MCF 10A (cell line): Measurements from ENCODE around the gene RPS3. TPM values are rescaled to one million over a fixed set of nuclear protein-coding genes. Genes with fewer than 3 reads are reported as not detected.
A peak's percentile ranks its signal among the peaks of the same experiment; 100 is the strongest.

Source experiments
- BruUV-seq: library from RNA; stranded (reverse); fragments of 400-500 nt; replicated peaks from 2 replicates; lab custom pipeline; 2021; lab: Mats Ljungman, UMichigan
- CTCF ChIA-PET: fragments of 300-600 bp; sonication (Branson Sonifier 250); formaldehyde crosslinking; extraction: SDS; loops from one replicate; lab custom pipeline; 2021; ENCODE audit warnings: antibody characterized with exemption, inconsistent platforms; lab: Yijun Ruan, JAX
- POLR2A ChIA-PET: fragments of 300-600, 350-650 bp; sonication (Branson Sonifier 250); formaldehyde crosslinking; extraction: SDS; loops from one replicate; lab custom pipeline; 2020; ENCODE audit warnings: antibody characterized with exemption, inconsistent platforms; lab: Yijun Ruan, JAX
- DNase-seq: peaks from one replicate; pipeline ENCODE4 v3.0.0-alpha.2; 2018; ENCODE audit not compliant: unreplicated experiment
- H3K27ac Mint-ChIP-seq: one replicate; pipeline ENCODE4 v1.8.0; 2022; ENCODE audit warnings: mild to moderate bottlenecking, low read depth, mixed read lengths; ENCODE audit not compliant: unreplicated experiment
- H3K27me3 Mint-ChIP-seq: one replicate; pipeline ENCODE4 v1.8.0; 2022; ENCODE audit warnings: mixed read lengths; ENCODE audit not compliant: insufficient read depth, unreplicated experiment
- H3K36me3 Mint-ChIP-seq: one replicate; pipeline ENCODE4 v1.8.0; 2022; ENCODE audit warnings: mild to moderate bottlenecking, moderate library complexity, mixed read lengths; ENCODE audit not compliant: insufficient read depth, unreplicated experiment
- H3K4me1 Mint-ChIP-seq: one replicate; pipeline ENCODE4 v1.8.0; 2022; ENCODE audit warnings: mixed read lengths; ENCODE audit not compliant: insufficient read depth, unreplicated experiment
- H3K4me3 Mint-ChIP-seq: one replicate; pipeline ENCODE4 v1.8.0; 2022; ENCODE audit warnings: mild to moderate bottlenecking, moderate library complexity, mixed read lengths; ENCODE audit not compliant: unreplicated experiment
- H3K9me3 Mint-ChIP-seq: one replicate; pipeline ENCODE4 v1.8.0; 2022; ENCODE audit warnings: mixed read lengths; ENCODE audit not compliant: unreplicated experiment
- intact Hi-C: fragments of 100-400 bp; cut with micrococcal nuclease; formaldehyde crosslinking; loops from 2 replicates; pipeline ENCODE4 v1.14.1; 2022
- total RNA-seq: library from RNA; stranded (reverse); gene quantifications from 2 replicates; pipeline ENCODE4 v1.2.3, GENCODE V29; 2022
- TF ChIP-seq, protein P1 (sequence below): fragments of 200-600 bp; IDR thresholded peaks from one replicate; pipeline ENCODE4 v1.8.0; 2022; ENCODE audit warnings: antibody characterized with exemption, mild to moderate bottlenecking; ENCODE audit not compliant: unreplicated experiment

Gene RPS3
- total RNA-seq, 1 experiment from 2014 or later, result 3,444 TPM

DNA sequence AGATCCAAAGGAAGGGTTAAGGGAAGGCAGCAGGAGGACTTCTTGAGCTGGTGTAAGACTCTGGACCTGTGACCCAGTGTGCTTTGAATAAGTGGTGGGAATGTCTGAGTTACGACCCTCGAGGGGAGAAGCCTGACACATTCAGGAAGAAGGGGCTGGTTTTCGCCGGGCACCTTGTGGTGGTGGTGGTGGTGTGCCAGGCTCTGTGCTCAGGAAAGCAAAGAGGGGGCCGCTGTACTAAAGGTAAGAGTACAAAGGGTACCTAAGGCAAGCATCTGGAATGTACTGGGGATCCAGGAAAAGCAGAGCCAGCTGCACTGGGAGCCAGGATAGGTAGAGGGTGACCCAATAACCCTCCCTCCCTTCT, 27.4 kb downstream of the RPS3 start:
- ChIA-PET CTCF (interaction anchor here (1.1 to 1.8 kb wide), 3 partner anchors 12 to 105 kb away, joined by 5 to 7 read pairs (median 5); no protein-coding TSS in a partner anchor), POLR2A (interaction anchor here (0.7 to 0.9 kb wide), 2 partner anchors 12 to 73 kb away, joined by 3 to 4 read pairs; no protein-coding TSS in a partner anchor)
- no peak for DNase-seq
- H3K4me3 Mint-ChIP-seq, result no peak overlapping the region
- H3K27me3 Mint-ChIP-seq, result peaks cover 16% of the 10 kb centered on the region
- H3K4me1 Mint-ChIP-seq, result no peaks in the 10 kb centered on the region
- intact Hi-C loops, result no loop called here
- H3K9me3 Mint-ChIP-seq, result no peaks in the 10 kb centered on the region
- TF ChIP-seq, protein P1, sequence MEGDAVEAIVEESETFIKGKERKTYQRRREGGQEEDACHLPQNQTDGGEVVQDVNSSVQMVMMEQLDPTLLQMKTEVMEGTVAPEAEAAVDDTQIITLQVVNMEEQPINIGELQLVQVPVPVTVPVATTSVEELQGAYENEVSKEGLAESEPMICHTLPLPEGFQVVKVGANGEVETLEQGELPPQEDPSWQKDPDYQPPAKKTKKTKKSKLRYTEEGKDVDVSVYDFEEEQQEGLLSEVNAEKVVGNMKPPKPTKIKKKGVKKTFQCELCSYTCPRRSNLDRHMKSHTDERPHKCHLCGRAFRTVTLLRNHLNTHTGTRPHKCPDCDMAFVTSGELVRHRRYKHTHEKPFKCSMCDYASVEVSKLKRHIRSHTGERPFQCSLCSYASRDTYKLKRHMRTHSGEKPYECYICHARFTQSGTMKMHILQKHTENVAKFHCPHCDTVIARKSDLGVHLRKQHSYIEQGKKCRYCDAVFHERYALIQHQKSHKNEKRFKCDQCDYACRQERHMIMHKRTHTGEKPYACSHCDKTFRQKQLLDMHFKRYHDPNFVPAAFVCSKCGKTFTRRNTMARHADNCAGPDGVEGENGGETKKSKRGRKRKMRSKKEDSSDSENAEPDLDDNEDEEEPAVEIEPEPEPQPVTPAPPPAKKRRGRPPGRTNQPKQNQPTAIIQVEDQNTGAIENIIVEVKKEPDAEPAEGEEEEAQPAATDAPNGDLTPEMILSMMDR, result no peak
- no peak overlapping the region for H3K27ac Mint-ChIP-seq
- BruUV-seq, result no TSS peak
- peaks cover 11% of the 10 kb centered on the region for H3K36me3 Mint-ChIP-seq

DNA sequence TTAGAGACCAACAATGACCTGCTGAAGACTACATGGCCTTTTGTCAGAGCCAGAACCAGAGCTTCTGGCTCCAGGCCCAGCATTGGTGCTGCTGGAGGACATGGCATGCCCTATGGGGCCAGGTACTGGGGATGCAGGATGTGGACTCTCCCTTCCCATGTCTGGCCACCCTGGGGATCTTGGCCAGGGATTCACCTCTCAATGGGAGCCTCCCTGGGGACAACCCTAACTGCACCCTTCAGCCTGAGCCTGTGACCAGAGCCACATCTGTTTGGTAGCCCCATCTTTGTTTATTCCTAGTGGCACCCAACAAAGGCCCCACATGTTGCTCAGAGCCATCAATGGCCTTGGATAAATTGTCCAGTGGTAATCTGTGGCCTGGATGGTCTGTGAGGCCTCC, 27.9 kb downstream of the RPS3 start:
- BruUV-seq, result no TSS peak
- no peak overlapping the region for H3K27ac Mint-ChIP-seq
- CTCF ChIA-PET, result interaction anchor here (1.1 to 1.8 kb wide), 2 partner anchors 105 to 155 kb away, joined by 3 to 5 read pairs; no protein-coding TSS in a partner anchor
- no peak for DNase-seq
- no peaks in the 10 kb centered on the region for H3K9me3 Mint-ChIP-seq
- H3K27me3 Mint-ChIP-seq, result peaks cover 21% of the 10 kb centered on the region
- H3K4me1 Mint-ChIP-seq, result no peaks in the 10 kb centered on the region
- POLR2A ChIA-PET, result interaction anchor here (2.6 kb wide), 1 partner anchor 27 kb away, joined by 10 read pairs; no protein-coding TSS in a partner anchor
- TF ChIP-seq, protein P1, result no peak
- intact Hi-C loops, result no loop called here
- H3K36me3 Mint-ChIP-seq, result peaks cover 11% of the 10 kb centered on the region
- no peak overlapping the region for H3K4me3 Mint-ChIP-seq

DNA sequence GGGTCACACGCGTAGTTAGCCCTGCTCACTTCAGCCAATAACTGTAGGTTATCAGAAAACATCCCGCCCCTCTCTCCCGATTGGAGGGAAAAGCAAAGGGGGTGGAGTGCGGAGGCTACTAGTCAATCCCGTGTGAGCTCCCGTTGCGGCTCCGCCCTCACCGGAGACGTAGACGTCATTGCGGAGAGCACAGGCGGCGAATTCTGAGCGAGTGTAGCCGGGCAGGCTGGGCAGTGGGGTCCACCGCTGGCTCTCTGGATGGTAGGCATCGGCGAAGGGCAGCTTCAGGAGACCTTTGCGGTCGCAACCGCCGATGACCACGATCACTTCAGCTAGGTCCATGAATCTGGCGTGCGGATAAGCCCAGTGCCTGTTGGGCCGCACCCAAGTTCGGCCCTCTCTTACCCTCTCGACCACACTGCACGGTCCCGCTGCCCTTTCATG, 29.0 kb downstream of the RPS3 start:
- TF ChIP-seq, protein P1, result no peak
- POLR2A ChIA-PET, result interaction anchor here (0.6 to 2.6 kb wide), 5 partner anchors 10 to 1020 kb away, joined by 3 to 10 read pairs (median 4); no protein-coding TSS in a partner anchor
- peaks cover 32% of the 10 kb centered on the region for H3K27me3 Mint-ChIP-seq
- intact Hi-C loops, result no loop called here
- H3K9me3 Mint-ChIP-seq, result no peaks in the 10 kb centered on the region
- DNase-seq, result peak; percentile 90
- H3K36me3 Mint-ChIP-seq, result peaks cover 6% of the 10 kb centered on the region
- BruUV-seq, result no TSS peak
- peak overlapping the region; percentile 76 for H3K4me3 Mint-ChIP-seq
- H3K4me1 Mint-ChIP-seq, result no peaks in the 10 kb centered on the region
- peak overlapping the region; percentile 73 for H3K27ac Mint-ChIP-seq
- CTCF ChIA-PET, result interaction anchor here (1.6 kb wide), 1 partner anchor 40 kb away, joined by 6 read pairs; no protein-coding TSS in a partner anchor

DNA sequence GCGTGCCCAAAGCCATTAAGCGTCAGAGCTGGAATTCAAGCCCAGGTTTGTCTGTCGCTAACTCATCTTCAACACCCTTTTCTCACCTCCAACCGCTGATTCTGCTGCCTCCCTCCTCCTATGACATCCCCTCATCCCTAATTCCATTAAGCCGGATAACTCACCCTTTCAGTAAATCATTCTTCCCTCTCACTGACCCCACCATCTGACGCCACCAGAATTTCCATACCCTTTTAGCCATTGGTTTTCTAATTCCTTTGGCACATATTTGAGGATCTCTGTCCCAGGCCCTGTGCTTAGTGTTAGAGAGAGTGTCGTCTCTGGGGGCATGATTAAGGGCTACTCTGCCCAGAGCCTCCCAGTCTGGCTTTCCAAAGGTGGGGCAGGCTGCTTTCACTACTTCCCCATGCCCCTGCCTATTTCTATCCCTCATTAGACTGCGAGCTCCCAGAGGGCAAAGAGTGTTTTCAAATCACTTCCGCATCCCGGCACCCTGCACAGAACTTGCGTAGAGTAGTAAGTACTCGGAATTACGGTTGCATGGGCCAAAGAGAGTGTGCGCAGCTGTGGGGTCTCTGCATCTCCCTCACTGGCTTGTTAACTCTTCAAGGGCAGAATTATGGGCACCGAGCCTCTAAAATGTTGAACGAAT, 29.8 kb downstream of the RPS3 start:
- Mint-ChIP-seq H3K36me3 (peaks cover 6% of the 10 kb centered on the region), H3K27ac (no peak overlapping the region), H3K4me1 (no peaks in the 10 kb centered on the region), H3K27me3 (peaks cover 33% of the 10 kb centered on the region), H3K9me3 (no peaks in the 10 kb centered on the region), H3K4me3 (peak overlapping the region; percentile 76)
- CTCF ChIA-PET, result interaction anchor here (0.7 to 1.6 kb wide), 3 partner anchors 41 to 157 kb away, joined by 3 to 6 read pairs (median 3); no protein-coding TSS in a partner anchor
- TF ChIP-seq, protein P1, result no peak
- no TSS peak for BruUV-seq
- DNase-seq, result no peak
- POLR2A ChIA-PET, result interaction anchor here (1.8 to 2.6 kb wide), 2 partner anchors 10 to 29 kb away, joined by 4 to 10 read pairs; no protein-coding TSS in a partner anchor
- intact Hi-C loops, result no loop called here
